ENCODE results near the gene SPINK1.

Gene SPINK1

GRCh38 chr5:147854894-147855773 is 23.7 kb upstream of the SPINK1 start:
- H3K27ac ChIP-seq (ENCODE audit: insufficient read depth in 1 of 2, low read depth in 1 of 2, low read length in 2 of 2, poor library complexity in 1 of 2, severe bottlenecking in 2 of 2) = no peak overlapping the region
- ChIA-PET CTCF (interaction anchor here (0.9 to 9.3 kb wide), 7 partner anchors 19 to 228 kb away, joined by 3 to 118 read pairs (median 11); no protein-coding TSS in a partner anchor), POLR2A (no interaction called here)
- no peaks in the 10 kb centered on the region for H3K27me3 ChIP-seq (replicated peaks in 2 of 5; ENCODE audit: control insufficient read depth in 4 of 5, insufficient read depth in 5 of 5, low read length in 4 of 5)
- H3K9me3 ChIP-seq (ENCODE audit: control extremely low read depth in 1 of 5, control insufficient read depth in 4 of 5, insufficient read depth in 2 of 5, low read depth in 1 of 5, low read length in 4 of 5) = no peaks in the 10 kb centered on the region
- H3K4me3 ChIP-seq (ENCODE audit: control insufficient read depth in 1 of 7, extremely low read depth in 1 of 7, insufficient read depth in 4 of 7, low read depth in 2 of 7, low read length in 6 of 7) = no peak overlapping the region
- peaks cover 11 to 25% (median 13%) of the 10 kb centered on the region in 4 experiments for H3K4me1 ChIP-seq (ENCODE audit: control extremely low read depth in 1 of 4, control insufficient read depth in 4 of 4, insufficient read depth in 4 of 4, low read length in 3 of 4)
- H3K36me3 ChIP-seq (ENCODE audit: control insufficient read depth in 4 of 4, insufficient read depth in 4 of 4, low read length in 3 of 4) = no peaks in the 10 kb centered on the region
- DNase-seq = peak in 2 of 3 donors; percentile 18 to 37
- WGBS (ENCODE audit: insufficient coverage) = 86% methylated on average over 5 of the region's 11 CpGs

DNA sequence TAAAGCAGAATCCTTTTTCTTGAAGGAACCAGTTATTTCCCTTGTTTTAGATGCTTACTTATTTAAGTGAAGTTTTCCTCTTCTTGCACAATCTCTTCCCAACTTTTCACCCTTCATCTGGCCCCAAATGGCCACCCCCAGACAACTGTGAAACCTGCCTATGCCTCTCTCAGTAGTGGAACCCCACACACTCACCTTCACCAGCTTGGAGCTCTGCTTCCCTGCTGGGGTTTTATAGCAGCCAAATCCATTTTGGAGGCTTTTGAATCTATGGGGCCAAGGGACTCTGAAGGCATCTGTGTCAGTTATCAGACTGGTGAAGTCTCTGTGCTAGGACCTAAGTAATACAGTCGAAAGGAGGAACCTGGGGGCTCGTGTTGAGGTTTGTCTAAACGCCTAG is 22.9 kb upstream of the SPINK1 start:
- H3K36me3 ChIP-seq (ENCODE audit: control insufficient read depth in 4 of 4, insufficient read depth in 4 of 4, low read length in 3 of 4) = no peaks in the 10 kb centered on the region
- H3K4me3 ChIP-seq (ENCODE audit: control insufficient read depth in 1 of 7, extremely low read depth in 1 of 7, insufficient read depth in 4 of 7, low read depth in 2 of 7, low read length in 6 of 7) = no peak overlapping the region
- WGBS (ENCODE audit: insufficient coverage) = 90% methylated on average over 2 of the region's 3 CpGs
- DNase-seq = no peak
- H3K4me1 ChIP-seq (ENCODE audit: control extremely low read depth in 1 of 4, control insufficient read depth in 4 of 4, insufficient read depth in 4 of 4, low read length in 3 of 4) = peaks cover 11 to 25% (median 13%) of the 10 kb centered on the region in 4 experiments
- H3K27ac ChIP-seq (ENCODE audit: insufficient read depth in 1 of 2, low read depth in 1 of 2, low read length in 2 of 2, poor library complexity in 1 of 2, severe bottlenecking in 2 of 2) = no peak overlapping the region
- H3K9me3 ChIP-seq (ENCODE audit: control extremely low read depth in 1 of 5, control insufficient read depth in 4 of 5, insufficient read depth in 2 of 5, low read depth in 1 of 5, low read length in 4 of 5) = no peaks in the 10 kb centered on the region
- H3K27me3 ChIP-seq (replicated peaks in 2 of 5; ENCODE audit: control insufficient read depth in 4 of 5, insufficient read depth in 5 of 5, low read length in 4 of 5) = no peaks in the 10 kb centered on the region
- POLR2A ChIA-PET = no interaction called here
- CTCF ChIA-PET = interaction anchor here (0.9 to 9.3 kb wide), 7 partner anchors 19 to 227 kb away, joined by 3 to 118 read pairs (median 11); no protein-coding TSS in a partner anchor

DNA sequence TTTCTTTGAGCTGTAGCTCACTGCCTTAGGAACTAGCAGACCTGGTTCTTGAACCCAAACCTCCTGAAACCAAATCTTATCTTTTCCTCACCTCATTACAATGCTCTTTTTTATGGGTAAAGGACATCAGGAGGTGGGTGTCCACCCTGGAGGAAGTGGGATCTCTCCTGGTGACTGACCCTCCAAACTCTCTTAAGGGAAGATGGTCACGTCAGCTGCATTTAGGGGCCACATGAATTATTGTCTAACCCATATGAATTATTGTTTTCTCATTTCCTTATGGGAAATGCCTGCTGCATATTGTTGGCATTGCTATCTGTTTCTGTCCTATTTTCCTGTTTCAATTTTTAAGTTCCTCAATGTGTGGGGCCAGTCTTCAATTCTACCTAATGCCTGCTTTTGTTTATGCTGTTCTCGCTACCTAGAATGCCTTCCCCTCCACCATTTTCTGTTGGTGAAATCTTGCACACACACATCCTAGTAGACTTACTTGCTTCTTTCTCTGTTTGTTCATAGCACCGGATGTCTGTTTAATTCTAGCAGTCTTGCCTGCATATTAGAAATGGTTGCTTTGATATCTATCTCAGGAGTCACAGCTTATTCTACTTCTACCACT is 22.0 kb upstream of the SPINK1 start:
- no peaks in the 10 kb centered on the region for H3K36me3 ChIP-seq (ENCODE audit: control insufficient read depth in 4 of 4, insufficient read depth in 4 of 4, low read length in 3 of 4)
- no peaks in the 10 kb centered on the region for H3K9me3 ChIP-seq (ENCODE audit: control extremely low read depth in 1 of 5, control insufficient read depth in 4 of 5, insufficient read depth in 2 of 5, low read depth in 1 of 5, low read length in 4 of 5)
- H3K4me1 ChIP-seq (ENCODE audit: control extremely low read depth in 1 of 4, control insufficient read depth in 4 of 4, insufficient read depth in 4 of 4, low read length in 3 of 4) = peaks cover 11 to 25% (median 13%) of the 10 kb centered on the region in 4 experiments
- ChIA-PET CTCF (interaction anchor here (1.3 to 9.3 kb wide), 4 partner anchors 18 to 226 kb away, joined by 3 to 118 read pairs (median 12); no protein-coding TSS in a partner anchor), POLR2A (interaction anchor here (0.6 kb wide), 1 partner anchor 220 kb away, joined by 3 read pairs; no protein-coding TSS in a partner anchor)
- peak; percentile 9 to 68 (median 50) for DNase-seq
- H3K27ac ChIP-seq (ENCODE audit: insufficient read depth in 1 of 2, low read depth in 1 of 2, low read length in 2 of 2, poor library complexity in 1 of 2, severe bottlenecking in 2 of 2) = no peak overlapping the region
- H3K27me3 ChIP-seq (replicated peaks in 2 of 5; ENCODE audit: control insufficient read depth in 4 of 5, insufficient read depth in 5 of 5, low read length in 4 of 5) = no peaks in the 10 kb centered on the region
- 0% methylated on average over 1 of the region's 3 CpGs for WGBS (ENCODE audit: insufficient coverage)
- peak overlapping the region in 1 of 7 experiments; percentile 13 for H3K4me3 ChIP-seq (ENCODE audit: control insufficient read depth in 1 of 7, extremely low read depth in 1 of 7, insufficient read depth in 4 of 7, low read depth in 2 of 7, low read length in 6 of 7)

GRCh38 chr5:147852365-147852764 is 20.9 kb upstream of the SPINK1 start:
- Histone ChIP-seq H3K9me3 (ENCODE audit: control extremely low read depth in 1 of 5, control insufficient read depth in 4 of 5, insufficient read depth in 2 of 5, low read depth in 1 of 5, low read length in 4 of 5) (no peaks in the 10 kb centered on the region), H3K36me3 (ENCODE audit: control insufficient read depth in 4 of 4, insufficient read depth in 4 of 4, low read length in 3 of 4) (no peaks in the 10 kb centered on the region), H3K4me3 (ENCODE audit: control insufficient read depth in 1 of 7, extremely low read depth in 1 of 7, insufficient read depth in 4 of 7, low read depth in 2 of 7, low read length in 6 of 7) (no peak overlapping the region), H3K4me1 (ENCODE audit: control extremely low read depth in 1 of 4, control insufficient read depth in 4 of 4, insufficient read depth in 4 of 4, low read length in 3 of 4) (peaks cover 11 to 25% (median 13%) of the 10 kb centered on the region in 4 experiments), H3K27ac (ENCODE audit: insufficient read depth in 1 of 2, low read depth in 1 of 2, low read length in 2 of 2, poor library complexity in 1 of 2, severe bottlenecking in 2 of 2) (no peak overlapping the region), H3K27me3 (replicated peaks in 2 of 5; ENCODE audit: control insufficient read depth in 4 of 5, insufficient read depth in 5 of 5, low read length in 4 of 5) (no peaks in the 10 kb centered on the region)
- no peak for DNase-seq
- POLR2A ChIA-PET = no interaction called here
- 83% methylated on average over 2 of the region's 3 CpGs for WGBS (ENCODE audit: insufficient coverage)
- CTCF ChIA-PET = interaction anchor here (1.9 to 3.4 kb wide), 2 partner anchors 29 to 225 kb away, joined by 8 to 11 read pairs; no protein-coding TSS in a partner anchor

GRCh38 chr5:147851578-147851977 is 20.1 kb upstream of the SPINK1 start:
- peaks cover 11 to 25% (median 13%) of the 10 kb centered on the region in 4 experiments for H3K4me1 ChIP-seq (ENCODE audit: control extremely low read depth in 1 of 4, control insufficient read depth in 4 of 4, insufficient read depth in 4 of 4, low read length in 3 of 4)
- DNase-seq = no peak
- ChIA-PET POLR2A (interaction anchor here (0.6 kb wide), 1 partner anchor 434 kb away, joined by 3 read pairs; no protein-coding TSS in a partner anchor), CTCF (interaction anchor here (0.5 to 3.4 kb wide), 6 partner anchors 8 to 224 kb away, joined by 3 to 11 read pairs (median 4); no protein-coding TSS in a partner anchor)
- no peak overlapping the region for H3K4me3 ChIP-seq (ENCODE audit: control insufficient read depth in 1 of 7, extremely low read depth in 1 of 7, insufficient read depth in 4 of 7, low read depth in 2 of 7, low read length in 6 of 7)
- H3K9me3 ChIP-seq (ENCODE audit: control extremely low read depth in 1 of 5, control insufficient read depth in 4 of 5, insufficient read depth in 2 of 5, low read depth in 1 of 5, low read length in 4 of 5) = no peaks in the 10 kb centered on the region
- no peak overlapping the region for H3K27ac ChIP-seq (ENCODE audit: insufficient read depth in 1 of 2, low read depth in 1 of 2, low read length in 2 of 2, poor library complexity in 1 of 2, severe bottlenecking in 2 of 2)
- 91% methylated on average over 2 of the region's 3 CpGs for WGBS (ENCODE audit: insufficient coverage)
- no peaks in the 10 kb centered on the region for H3K27me3 ChIP-seq (replicated peaks in 2 of 5; ENCODE audit: control insufficient read depth in 4 of 5, insufficient read depth in 5 of 5, low read length in 4 of 5)
- no peaks in the 10 kb centered on the region for H3K36me3 ChIP-seq (ENCODE audit: control insufficient read depth in 4 of 4, insufficient read depth in 4 of 4, low read length in 3 of 4)

DNA sequence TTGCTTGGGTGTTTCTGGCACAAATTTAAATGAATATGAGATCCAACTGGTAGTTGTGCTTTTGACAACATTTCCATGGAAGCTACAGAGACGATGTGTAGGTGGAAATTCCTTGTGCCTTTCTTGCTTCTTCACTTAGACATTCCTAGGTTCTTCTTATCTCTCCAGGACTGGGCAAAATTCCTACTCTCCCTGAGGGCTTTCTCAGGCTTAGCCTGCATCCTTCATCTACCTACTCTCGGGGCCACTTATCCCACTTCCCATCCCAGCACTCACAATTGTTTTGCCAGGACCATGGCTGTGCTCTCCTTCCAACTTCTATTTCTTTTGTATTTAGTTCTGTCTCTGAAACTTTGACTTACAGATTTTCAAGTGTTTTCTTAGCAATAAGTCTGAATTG is 17.8 kb upstream of the SPINK1 start:
- ChIA-PET CTCF (interaction anchor here (0.6 to 1.7 kb wide), 3 partner anchors 8 to 85 kb away, joined by 3 to 4 read pairs (median 4); no protein-coding TSS in a partner anchor), POLR2A (no interaction called here)
- no peaks in the 10 kb centered on the region for H3K36me3 ChIP-seq (ENCODE audit: control insufficient read depth in 4 of 4, insufficient read depth in 4 of 4, low read length in 3 of 4)
- no peak overlapping the region for H3K27ac ChIP-seq (ENCODE audit: insufficient read depth in 1 of 2, low read depth in 1 of 2, low read length in 2 of 2, poor library complexity in 1 of 2, severe bottlenecking in 2 of 2)
- no peak for DNase-seq
- peaks cover 7 to 17% (median 11%) of the 10 kb centered on the region in 4 experiments for H3K4me1 ChIP-seq (ENCODE audit: control extremely low read depth in 1 of 4, control insufficient read depth in 4 of 4, insufficient read depth in 4 of 4, low read length in 3 of 4)
- no peaks in the 10 kb centered on the region for H3K27me3 ChIP-seq (replicated peaks in 2 of 5; ENCODE audit: control insufficient read depth in 4 of 5, insufficient read depth in 5 of 5, low read length in 4 of 5)
- H3K4me3 ChIP-seq (ENCODE audit: control insufficient read depth in 1 of 7, extremely low read depth in 1 of 7, insufficient read depth in 4 of 7, low read depth in 2 of 7, low read length in 6 of 7) = no peak overlapping the region
- no peaks in the 10 kb centered on the region for H3K9me3 ChIP-seq (ENCODE audit: control extremely low read depth in 1 of 5, control insufficient read depth in 4 of 5, insufficient read depth in 2 of 5, low read depth in 1 of 5, low read length in 4 of 5)
- WGBS (ENCODE audit: insufficient coverage) = 100% methylated on average over 2 of the region's 2 CpGs
